ENCODE results near the gene MAST4.

GRCh38 chr5:67183859-67184258 lies 587.7 kb downstream of the MAST4 start:
- TF ChIP-seq CTCF (IDR thresholded peaks at IDR 0.05; ENCODE audit: insufficient read depth, low read length), result no peak
- TF ChIP-seq REST (IDR thresholded peaks at IDR 0.05; ENCODE audit: insufficient replicate concordance, low read depth), result no peak
- no peak for TF ChIP-seq POLR2AphosphoS5 (IDR thresholded peaks at IDR 0.05; ENCODE audit: low read depth)
- TF ChIP-seq GABPA (IDR thresholded peaks at IDR 0.05; ENCODE audit: low read depth), result no peak
- no peak for TF ChIP-seq SPI1 (IDR thresholded peaks at IDR 0.05; ENCODE audit: borderline replicate concordance, low read depth)
